Right kidney (tissue), 1 donor: ENCODE results near the gene HLA-E.
"Not testable (repeated sequence)": the region's sequence is repeated elsewhere in the genome, so short reads cannot be mapped to it uniquely, and the experiment has no call there.

Experiments used
- DNase-seq: peaks from one replicate; pipeline ENCODE4 v3.0.0-alpha.2; 2016

Gene HLA-E

GRCh38 chr6:30475116-30475515, 14.2 kb upstream of the HLA-E start:
- DNase-seq, result not testable (repeated sequence)

GRCh38 chr6:30480536-30481156, 8.7 kb upstream of the HLA-E start:
- no peak for DNase-seq

GRCh38 chr6:30481211-30481964, 7.9 kb upstream of the HLA-E start:
- no peak for DNase-seq

GRCh38 chr6:30481965-30482644, 7.2 kb upstream of the HLA-E start:
- DNase-seq, result peak; percentile 61

GRCh38 chr6:30483677-30484279, 5.5 kb upstream of the HLA-E start:
- DNase-seq, result no peak

- no peak for DNase-seq
Observed at GRCh38 chr6:30485236-30485635, 4.1 kb upstream of the HLA-E start.

GRCh38 chr6:30487926-30488325, 1.4 kb upstream of the HLA-E start:
- no peak for DNase-seq

GRCh38 chr6:30488697-30489080, 620 bp upstream of the HLA-E start:
- DNase-seq, result not testable (repeated sequence)

GRCh38 chr6:30490026-30490876, 942 bp downstream of the HLA-E start:
- DNase-seq, result peak; percentile 30

- not testable (repeated sequence) for DNase-seq
Observed at GRCh38 chr6:30491291-30491953, 2.1 kb downstream of the HLA-E start.

- no peak for DNase-seq
Observed at GRCh38 chr6:30491991-30492952, 3.0 kb downstream of the HLA-E start.

- DNase-seq, result no peak
Observed at GRCh38 chr6:30493643-30494250, 4.4 kb downstream of the HLA-E start.

GRCh38 chr6:30494291-30494861, 5.1 kb downstream of the HLA-E start:
- DNase-seq, result no peak

GRCh38 chr6:30495060-30495459, 5.8 kb downstream of the HLA-E start:
- not testable (repeated sequence) for DNase-seq

GRCh38 chr6:30495993-30496392, 6.7 kb downstream of the HLA-E start:
- no peak for DNase-seq

- DNase-seq, result not testable (repeated sequence)
Observed at GRCh38 chr6:30497261-30497599, 7.9 kb downstream of the HLA-E start.

- DNase-seq, result no peak
Observed at GRCh38 chr6:30497714-30498113, 8.4 kb downstream of the HLA-E start.

GRCh38 chr6:30498705-30499104, 9.4 kb downstream of the HLA-E start:
- not testable (repeated sequence) for DNase-seq
